HEK293T (cell line): ENCODE results near the gene CYP4F8.

Source experiments
- CTCF ChIA-PET: fragments of 350-600 bp; formaldehyde crosslinking; extraction: SDS; loops from one replicate; lab custom pipeline; 2021; ENCODE audit warnings: antibody characterized with exemption, inconsistent platforms; lab: Yijun Ruan, JAX
- POLR2A ChIA-PET: fragments of 350-600 bp; formaldehyde crosslinking; extraction: SDS; loops from one replicate; lab custom pipeline; 2020; ENCODE audit warnings: antibody characterized with exemption, inconsistent platforms; lab: Yijun Ruan, JAX
- DNase-seq: peaks from one replicate; pipeline ENCODE4 v3.0.0; 2012; ENCODE audit warnings: mixed read lengths; ENCODE audit errors: extremely low spot score
- ARNT ChIP-seq: fragments of 450-650 bp; IDR thresholded peaks from 2 replicates; pipeline ENCODE4 v1.6.1; 2017; ENCODE audit warnings: mild to moderate bottlenecking
- BHLHE40 ChIP-seq: fragments of 450-650 bp; IDR thresholded peaks from 2 replicates; pipeline ENCODE4 v1.6.1; 2016; ENCODE audit warnings: mild to moderate bottlenecking, moderate library complexity, borderline replicate concordance
- CTBP1 ChIP-seq: fragments of 450-650 bp; IDR thresholded peaks from 2 replicates; pipeline ENCODE4 v1.6.1; 2016; ENCODE audit warnings: borderline replicate concordance
- ELF4 ChIP-seq: fragments of 450-650 bp; IDR thresholded peaks from 2 replicates; pipeline ENCODE4 v1.6.1; 2017; ENCODE audit warnings: antibody characterized with exemption
- FOXA1 ChIP-seq: fragments of 450-650 bp; IDR thresholded peaks from 2 replicates; pipeline ENCODE4 v1.6.1; 2016; ENCODE audit warnings: mild to moderate bottlenecking
- FOXK2 ChIP-seq: fragments of 450-650 bp; IDR thresholded peaks from 2 replicates; pipeline ENCODE4 v1.6.1; 2016; ENCODE audit warnings: mild to moderate bottlenecking
- FOXM1 ChIP-seq: fragments of 450-650 bp; IDR thresholded peaks from 2 replicates; pipeline ENCODE4 v1.6.1; 2017; ENCODE audit warnings: mild to moderate bottlenecking, borderline replicate concordance
- HDGF ChIP-seq: fragments of 450-650 bp; IDR thresholded peaks from 2 replicates; pipeline ENCODE4 v1.6.1; 2017; ENCODE audit warnings: antibody characterized with exemption, borderline replicate concordance
- L3MBTL2 ChIP-seq: fragments of 450-650 bp; conservative IDR thresholded peaks from 2 replicates; pipeline ENCODE4 v1.6.1; 2016; ENCODE audit warnings: mild to moderate bottlenecking
- LEF1 ChIP-seq: fragments of 450-650 bp; IDR thresholded peaks from 2 replicates; pipeline ENCODE4 v1.6.1; 2017; ENCODE audit warnings: mild to moderate bottlenecking, borderline replicate concordance
- NFRKB ChIP-seq: fragments of 450-650 bp; IDR thresholded peaks from 2 replicates; pipeline ENCODE4 v1.6.1; 2016; ENCODE audit warnings: mild to moderate bottlenecking, moderate library complexity
- SP1 ChIP-seq: fragments of 450-650 bp; IDR thresholded peaks from 2 replicates; pipeline ENCODE4 v1.6.1; 2017
- SUZ12 ChIP-seq: fragments of 450-650 bp; IDR thresholded peaks from 2 replicates; pipeline ENCODE4 v1.6.1; 2016; ENCODE audit warnings: mild to moderate bottlenecking
- TARDBP ChIP-seq: fragments of 450-650 bp; IDR thresholded peaks from 2 replicates; pipeline ENCODE4 v1.6.1; 2016
- ZNF384 ChIP-seq: fragments of 450-650 bp; IDR thresholded peaks from 2 replicates; pipeline ENCODE4 v1.6.1; 2016
- TF ChIP-seq, protein P1 (sequence below): fragments of 450-650 bp; IDR thresholded peaks from 2 replicates; pipeline ENCODE4 v1.6.1; 2016

Gene CYP4F8

GRCh38 chr19:15640294-15640903 is 25.4 kb downstream of the CYP4F8 start, which contains the start of gene CYP4F3:
Gene CYP4F3 (plus strand): TSS chr19:15640897. CDS start chr19:15641416, 519 bp downstream.
- CTCF ChIA-PET: no interaction called here
- POLR2A ChIA-PET: no interaction called here
- DNase-seq: no peak
- no peak for TF ChIP-seq ARNT
- no peak for TF ChIP-seq FOXM1
- TF ChIP-seq SUZ12: no peak
- no peak for TF ChIP-seq FOXK2
- no peak for TF ChIP-seq LEF1
- TF ChIP-seq BHLHE40: no peak
- TF ChIP-seq TARDBP: no peak
- TF ChIP-seq CTBP1: no peak
- TF ChIP-seq SP1: no peak
- TF ChIP-seq NFRKB: no peak
- TF ChIP-seq HDGF: no peak
- no peak for TF ChIP-seq ELF4
- TF ChIP-seq, protein P1, sequence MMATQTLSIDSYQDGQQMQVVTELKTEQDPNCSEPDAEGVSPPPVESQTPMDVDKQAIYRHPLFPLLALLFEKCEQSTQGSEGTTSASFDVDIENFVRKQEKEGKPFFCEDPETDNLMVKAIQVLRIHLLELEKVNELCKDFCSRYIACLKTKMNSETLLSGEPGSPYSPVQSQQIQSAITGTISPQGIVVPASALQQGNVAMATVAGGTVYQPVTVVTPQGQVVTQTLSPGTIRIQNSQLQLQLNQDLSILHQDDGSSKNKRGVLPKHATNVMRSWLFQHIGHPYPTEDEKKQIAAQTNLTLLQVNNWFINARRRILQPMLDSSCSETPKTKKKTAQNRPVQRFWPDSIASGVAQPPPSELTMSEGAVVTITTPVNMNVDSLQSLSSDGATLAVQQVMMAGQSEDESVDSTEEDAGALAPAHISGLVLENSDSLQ: no peak
- no peak for TF ChIP-seq ZNF384
- no peak for TF ChIP-seq FOXA1
- no peak for TF ChIP-seq L3MBTL2

- DNase-seq: no peak
- TF ChIP-seq FOXM1: no peak
- no peak for TF ChIP-seq ARNT
- no peak for TF ChIP-seq LEF1
- no peak for TF ChIP-seq ELF4
- POLR2A ChIA-PET: no interaction called here
- CTCF ChIA-PET: no interaction called here
Measured at GRCh38 chr19:15640904-15641597, 26.0 kb downstream of the CYP4F8 start.

GRCh38 chr19:15641901-15642491 is 27.0 kb downstream of the CYP4F8 start:
- POLR2A ChIA-PET: no interaction called here
- DNase-seq: no peak
- CTCF ChIA-PET: no interaction called here
- TF ChIP-seq ARNT (no peak), FOXK2 (no peak), LEF1 (no peak), L3MBTL2 (no peak), NFRKB (no peak), FOXA1 (no peak), FOXM1 (no peak), CTBP1 (no peak), SP1 (no peak), HDGF (no peak), ELF4 (no peak), ZNF384 (no peak), TARDBP (no peak), SUZ12 (no peak), BHLHE40 (no peak)
- TF ChIP-seq, protein P1: no peak

- no peak for TF ChIP-seq ARNT
- TF ChIP-seq, protein P1: no peak
- no peak for TF ChIP-seq FOXM1
- no peak for TF ChIP-seq LEF1
- TF ChIP-seq NFRKB: no peak
- TF ChIP-seq FOXK2: no peak
- TF ChIP-seq HDGF: no peak
- TF ChIP-seq SUZ12: no peak
- TF ChIP-seq SP1: no peak
- TF ChIP-seq BHLHE40: no peak
- no peak for TF ChIP-seq ZNF384
- no peak for TF ChIP-seq ELF4
- TF ChIP-seq TARDBP: no peak
- no peak for TF ChIP-seq L3MBTL2
- no peak for TF ChIP-seq CTBP1
- TF ChIP-seq FOXA1: no peak
- no peak for DNase-seq
- POLR2A ChIA-PET: no interaction called here
- CTCF ChIA-PET: no interaction called here
Measured at GRCh38 chr19:15642807-15643206, 27.8 kb downstream of the CYP4F8 start.

GRCh38 chr19:15643387-15643786 is 28.4 kb downstream of the CYP4F8 start:
- CTCF ChIA-PET: no interaction called here
- POLR2A ChIA-PET: no interaction called here
- no peak for DNase-seq
- TF ChIP-seq SP1 (no peak), SUZ12 (no peak), HDGF (no peak), TARDBP (no peak), CTBP1 (no peak), LEF1 (no peak), ZNF384 (no peak), FOXA1 (no peak), ELF4 (no peak)
